GM18951 (cell line): Measurements from ENCODE around the gene GPD1.

ENCODE experiments used
- POLR2A ChIP-seq: IDR thresholded peaks from 4 replicates; pipeline ENCODE4 v1.6.1; 2011; ENCODE audit warnings: mild to moderate bottlenecking; ENCODE audit not compliant: insufficient read length, insufficient read depth; ENCODE audit errors: extremely low read depth
- in situ Hi-C: fragments of 300-500 bp; cut with MboI; formaldehyde crosslinking; loops from one replicate; pipeline ENCODE4 v1.12.0; 2022; ENCODE audit warnings: low sequenced_read_pairs, mixed read lengths, inconsistent platforms; ENCODE audit not compliant: unreplicated experiment

GPD1 gene

DNA sequence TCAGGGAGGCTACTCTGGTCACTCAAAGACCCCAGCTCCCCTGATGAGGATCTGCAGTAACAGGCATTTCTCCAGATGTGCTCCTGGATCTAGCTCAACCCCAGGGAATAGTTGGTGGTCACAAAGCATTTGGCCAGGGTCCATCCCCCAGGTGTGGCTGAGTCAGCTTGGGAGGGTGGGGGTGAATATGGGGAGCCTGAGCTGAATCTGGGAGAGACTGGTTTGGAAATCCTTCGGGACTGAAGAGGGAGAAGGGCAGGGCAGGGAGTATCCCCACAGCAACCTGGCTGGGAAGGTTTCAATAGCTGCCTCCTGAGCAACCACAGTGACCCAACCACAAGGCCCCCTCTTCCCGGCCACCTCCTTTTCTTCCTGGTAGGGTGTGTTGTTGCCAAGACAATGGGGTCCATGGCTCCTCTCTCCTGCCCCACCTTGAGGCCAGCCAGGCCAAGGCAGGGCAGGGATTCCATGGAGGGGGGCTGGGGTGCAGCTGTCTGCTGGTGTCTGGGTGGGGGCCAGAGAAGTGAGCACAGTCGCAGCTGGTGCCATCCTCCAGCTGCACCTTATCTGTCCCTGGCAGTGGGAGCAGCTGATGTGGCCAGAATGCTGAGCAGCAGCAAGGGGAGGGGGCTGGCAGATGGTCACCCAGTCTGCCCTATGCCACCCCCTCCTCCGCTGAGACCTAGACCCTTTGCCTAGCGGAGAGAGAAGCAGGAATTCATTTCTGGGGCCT lies 40.9 kb upstream of the GPD1 start:
- no peak for TF ChIP-seq POLR2A
- in situ Hi-C loops, result no loop called here

DNA sequence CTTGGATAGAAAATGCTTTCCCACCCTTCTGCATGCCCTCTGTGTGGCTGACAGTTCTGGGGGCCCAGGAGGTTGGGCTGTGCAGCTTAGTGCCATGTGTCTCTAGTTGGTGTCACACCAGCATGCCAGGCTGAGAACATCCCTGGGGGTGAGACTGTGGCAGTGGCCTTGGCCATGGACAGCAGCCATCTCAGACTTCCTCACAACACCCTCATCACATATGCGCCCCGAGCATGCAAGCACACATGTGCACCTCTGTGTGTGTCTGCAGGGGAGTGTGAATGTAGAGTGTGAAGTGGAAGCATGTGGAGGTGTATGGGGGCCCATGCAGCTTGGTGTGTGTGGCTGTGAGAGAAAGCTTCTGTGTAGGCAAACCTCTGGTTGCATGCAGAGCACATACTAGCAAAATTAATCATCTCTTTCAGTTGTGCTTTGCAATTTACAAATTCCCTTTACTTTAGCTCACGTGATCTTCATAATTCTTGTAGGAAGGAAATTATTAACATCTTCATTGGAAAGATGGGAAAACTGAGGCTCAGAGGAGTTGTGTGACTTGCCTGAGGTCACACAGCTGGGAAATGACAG lies 38.0 kb upstream of the GPD1 start:
- TF ChIP-seq POLR2A, result no peak
- in situ Hi-C loops, result no loop called here

DNA sequence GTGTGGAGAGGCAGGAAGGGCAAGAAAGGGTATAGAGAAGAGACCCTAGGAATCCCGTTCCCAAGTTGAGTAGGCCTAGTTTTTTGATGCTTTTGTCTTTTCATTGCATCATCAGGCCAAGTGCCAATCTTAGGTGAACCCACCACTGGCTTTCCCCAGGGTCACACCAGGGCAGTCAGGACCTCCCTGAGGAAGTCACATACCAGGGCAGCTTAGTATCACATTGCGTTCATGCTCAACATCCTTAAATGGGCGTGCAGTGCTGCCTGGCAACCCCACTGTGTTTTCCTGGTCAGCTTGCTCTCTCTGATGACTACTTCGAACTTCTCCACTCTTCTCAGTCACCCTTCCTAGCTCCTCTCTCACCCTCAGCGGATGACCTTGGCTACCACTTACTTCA lies 37.4 kb upstream of the GPD1 start:
- in situ Hi-C loops, result no loop called here
- TF ChIP-seq POLR2A, result no peak

DNA sequence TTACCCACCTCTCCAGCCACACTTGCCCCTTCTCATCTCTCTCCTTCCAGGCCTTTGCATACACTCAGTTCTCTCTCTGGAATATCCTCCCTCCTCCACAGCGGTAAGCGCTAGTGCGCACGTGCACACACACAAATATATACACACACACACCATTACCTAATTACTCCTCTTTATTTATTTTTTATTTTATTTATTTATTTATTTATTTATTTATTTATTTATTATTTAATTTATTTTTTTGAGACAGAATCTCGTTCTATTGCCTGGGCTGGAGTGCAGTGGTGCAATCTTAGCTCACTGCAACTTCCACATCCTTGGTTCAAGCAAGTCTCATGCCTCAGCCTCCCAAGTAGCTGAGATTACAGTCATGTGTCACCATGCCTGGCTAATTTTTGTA lies 34.7 kb upstream of the GPD1 start:
- TF ChIP-seq POLR2A, result no peak
- in situ Hi-C loops, result no loop called here

DNA sequence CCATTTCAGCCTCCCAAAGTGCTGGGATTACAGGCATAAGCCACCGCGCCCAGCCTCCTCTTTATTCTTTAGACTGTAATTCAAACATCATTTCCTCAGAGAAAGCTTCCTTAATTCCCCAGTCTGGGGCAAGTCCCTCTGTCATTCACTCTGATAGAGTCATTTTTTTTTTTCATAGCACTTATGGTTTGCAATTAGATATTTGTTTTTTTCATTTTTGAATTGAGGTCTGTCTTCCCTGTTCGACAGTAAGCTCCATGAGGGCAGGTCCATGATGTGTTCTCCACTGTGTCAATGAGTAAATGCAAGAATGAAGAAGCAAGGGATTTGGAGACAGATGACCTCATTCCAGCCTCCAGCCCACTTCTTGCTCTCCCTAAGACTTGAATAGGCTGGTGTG lies 34.3 kb upstream of the GPD1 start:
- no peak for TF ChIP-seq POLR2A
- in situ Hi-C loops, result no loop called here

DNA sequence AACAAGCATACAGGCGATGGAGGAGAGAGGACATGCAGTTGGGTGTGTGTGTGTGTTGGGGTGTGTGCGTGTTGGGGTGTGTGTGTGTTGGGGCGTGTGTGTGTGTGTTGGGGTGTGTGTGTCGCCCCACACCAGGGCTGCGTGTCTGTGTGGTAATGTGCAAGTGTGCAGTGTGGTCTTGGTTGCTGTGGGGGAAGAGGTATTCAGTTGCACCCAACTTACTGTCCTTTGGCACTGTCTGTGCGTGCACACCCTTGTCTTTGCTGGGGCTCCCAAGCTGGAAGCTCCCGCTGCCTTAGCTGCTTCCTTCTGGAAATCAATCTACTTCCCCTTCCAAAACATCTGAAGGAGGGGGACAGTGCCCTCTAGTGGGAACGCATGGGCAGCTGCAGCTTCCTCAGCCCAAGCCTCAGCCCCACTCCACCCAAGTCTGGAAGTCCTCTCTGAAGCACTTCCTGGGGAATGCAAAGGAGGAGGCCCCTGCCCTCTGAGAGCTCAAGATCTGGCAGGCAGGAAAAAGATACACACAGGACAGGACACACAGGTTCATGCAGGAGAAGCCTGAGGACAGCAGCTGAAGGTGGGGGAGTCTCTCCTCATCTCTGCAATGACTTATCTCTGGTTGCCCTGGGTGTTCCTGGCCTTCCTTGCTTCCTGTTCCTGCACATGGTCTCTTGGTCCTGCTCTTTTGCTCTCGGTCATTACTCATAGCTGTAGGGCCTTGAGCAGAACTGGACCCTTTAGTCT lies 33.3 kb upstream of the GPD1 start:
- in situ Hi-C loops, result no loop called here
- no peak for TF ChIP-seq POLR2A

DNA sequence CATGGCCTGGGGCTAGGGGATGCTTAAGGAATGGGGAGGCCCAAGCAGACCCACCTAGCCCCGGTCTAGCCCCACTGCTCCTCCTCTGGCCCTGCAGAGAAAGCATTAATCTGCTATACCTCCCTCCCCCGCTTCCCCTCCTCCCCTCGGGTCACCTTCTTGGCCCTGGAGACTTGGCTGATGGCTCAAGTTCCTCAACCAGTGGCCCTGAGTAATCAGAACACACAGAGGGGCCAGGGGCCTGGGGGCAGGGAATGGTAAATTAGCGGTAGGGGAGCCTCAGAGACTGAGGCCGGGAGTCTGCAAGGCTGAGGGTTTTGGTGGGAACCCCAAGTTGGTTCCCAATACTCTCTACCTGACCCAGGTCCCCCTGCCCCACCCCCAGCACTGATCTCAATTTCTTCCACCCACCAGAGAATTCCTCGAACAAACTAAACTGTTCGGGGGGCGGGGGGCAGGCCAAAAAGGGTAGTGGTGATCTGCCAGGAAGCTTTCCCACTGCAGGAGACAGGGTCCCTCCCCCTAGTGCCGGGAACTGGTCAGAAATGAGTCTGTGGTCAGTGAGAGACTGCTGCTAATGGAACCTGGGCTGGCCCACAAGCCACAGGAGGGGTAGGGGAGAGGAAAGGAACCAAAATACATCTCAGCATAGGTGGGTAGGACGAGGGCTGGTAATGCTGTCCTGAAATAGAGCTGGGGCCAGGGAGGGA lies 31.5 kb upstream of the GPD1 start:
- no peak for TF ChIP-seq POLR2A
- in situ Hi-C loops, result no loop called here

DNA sequence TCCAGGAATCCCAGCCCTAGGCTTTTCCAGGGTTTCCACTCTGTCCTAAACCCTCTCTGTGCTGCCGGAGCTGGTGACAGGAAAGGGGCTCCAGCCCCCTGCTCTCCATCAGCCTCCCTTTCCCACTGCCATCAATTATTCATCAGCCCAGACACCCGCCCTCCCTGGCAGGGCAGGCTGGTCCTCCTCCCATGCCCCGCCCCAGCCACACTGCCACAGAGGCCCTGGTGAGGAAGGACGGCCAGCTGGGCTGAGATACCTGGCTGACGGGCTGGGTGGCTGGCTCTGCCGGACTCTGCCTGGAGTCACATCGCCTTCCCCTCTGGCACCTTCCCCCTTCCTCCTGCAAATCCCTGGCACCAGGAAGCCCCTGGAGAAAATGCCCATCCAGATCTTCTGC lies 30.6 kb upstream of the GPD1 start:
- TF ChIP-seq POLR2A, result no peak
- in situ Hi-C loops, result no loop called here

DNA sequence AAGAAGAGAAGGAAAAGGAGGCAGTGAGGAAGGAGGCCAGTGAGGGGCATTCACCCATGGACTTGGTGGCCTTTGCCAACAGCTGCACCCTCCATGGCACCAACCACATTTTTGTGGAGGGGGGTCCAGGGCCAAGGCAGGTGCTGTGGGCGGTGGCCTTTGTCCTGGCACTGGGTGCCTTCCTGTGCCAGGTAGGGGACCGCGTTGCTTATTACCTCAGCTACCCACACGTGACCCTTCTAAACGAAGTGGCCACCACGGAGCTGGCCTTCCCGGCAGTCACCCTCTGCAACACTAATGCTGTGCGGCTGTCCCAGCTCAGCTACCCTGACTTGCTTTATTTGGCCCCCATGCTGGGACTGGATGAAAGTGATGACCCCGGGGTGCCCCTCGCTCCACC lies 30.1 kb upstream of the GPD1 start:
- TF ChIP-seq POLR2A, result no peak
- in situ Hi-C loops, result no loop called here

DNA sequence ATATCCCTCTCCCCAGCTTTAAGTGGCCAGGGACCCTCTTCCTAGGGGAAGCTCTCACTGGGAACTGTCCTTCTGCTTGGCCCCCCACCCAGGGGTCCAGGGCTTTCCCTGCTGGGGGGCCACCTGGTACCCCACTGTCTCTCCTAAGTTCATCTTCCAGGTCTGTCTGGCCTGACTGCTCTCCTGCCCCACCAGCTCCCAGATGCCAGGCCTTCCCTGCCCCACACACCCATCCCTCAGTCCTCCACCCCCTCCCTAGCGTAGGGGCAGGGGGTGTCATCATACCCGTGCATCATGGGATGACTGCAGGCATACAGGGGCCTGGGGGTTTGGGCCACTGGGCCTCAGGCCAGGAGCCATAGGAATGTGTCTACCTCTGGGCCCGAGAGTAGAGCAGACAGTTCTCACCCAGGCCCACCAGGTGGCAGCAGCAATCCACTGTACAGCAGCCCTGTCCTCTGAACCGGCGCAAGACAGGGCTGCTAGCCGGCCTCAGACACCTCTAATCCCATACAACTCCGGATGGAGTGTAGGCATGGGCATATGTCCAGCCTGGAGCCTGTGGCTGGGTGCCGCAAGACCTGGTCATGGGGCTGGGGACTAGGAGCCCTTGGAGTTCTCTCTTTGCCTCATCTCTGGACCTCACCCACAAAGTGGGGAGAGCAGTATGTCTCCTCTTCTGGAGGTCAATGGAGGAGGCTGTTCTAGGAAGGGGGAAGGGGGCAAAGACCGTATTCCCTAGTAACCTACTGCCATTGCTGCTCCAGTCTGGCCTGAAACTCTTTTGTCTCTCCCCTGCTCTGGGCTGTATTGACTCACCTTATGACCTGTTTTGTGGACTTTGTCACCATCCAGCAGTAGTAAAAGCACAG lies 28.6 kb upstream of the GPD1 start:
- in situ Hi-C loops, result no loop called here

DNA sequence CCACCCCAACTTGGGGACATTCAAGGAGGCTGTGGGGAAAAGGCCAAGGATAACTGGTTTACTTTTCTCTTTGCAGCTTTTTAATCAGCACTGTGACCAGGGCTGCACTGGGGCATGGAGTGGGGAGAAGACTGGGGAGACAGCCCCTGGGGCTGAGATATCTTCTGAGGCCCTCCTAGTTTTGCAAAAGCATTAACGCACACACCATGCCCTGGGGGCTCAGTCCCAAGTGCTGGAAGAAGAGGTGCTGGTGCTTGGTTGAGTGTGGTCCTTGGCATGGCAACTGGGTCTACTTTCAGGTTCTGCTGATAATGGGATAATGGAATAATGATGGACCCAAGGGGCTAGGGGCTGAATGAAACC lies 28.0 kb upstream of the GPD1 start:
- TF ChIP-seq POLR2A, result no peak
- in situ Hi-C loops, result no loop called here

More for the DNA sequence above, 28.6 kb upstream of the GPD1 start:
- no peak for TF ChIP-seq POLR2A

DNA sequence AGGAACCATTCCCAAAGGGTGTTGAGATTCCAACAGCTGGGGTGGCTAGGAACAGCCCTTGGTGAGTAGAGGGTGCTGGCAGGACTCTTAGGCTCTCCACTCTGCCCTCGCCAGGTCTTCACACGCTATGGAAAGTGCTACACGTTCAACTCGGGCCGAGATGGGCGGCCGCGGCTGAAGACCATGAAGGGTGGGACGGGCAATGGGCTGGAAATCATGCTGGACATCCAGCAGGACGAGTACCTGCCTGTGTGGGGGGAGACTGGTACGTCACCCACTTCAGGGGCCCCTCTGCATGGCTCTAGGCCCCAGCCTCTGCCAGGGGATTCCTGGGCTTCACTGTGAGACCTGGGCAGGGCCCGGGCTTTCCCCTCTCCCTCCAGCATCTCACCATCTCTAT lies 26.7 kb upstream of the GPD1 start:
- in situ Hi-C loops, result no loop called here
- TF ChIP-seq POLR2A, result no peak
